ENCODE results near the gene PPIL1.
A peak's percentile ranks its signal among the peaks of the same experiment; 100 is the strongest.

Gene PPIL1

GRCh38 chr6:36888654-36889481 lies 14.3 kb upstream of the PPIL1 start:
- DNase-seq (ENCODE audit: low spot score) = peak; percentile 80

DNA sequence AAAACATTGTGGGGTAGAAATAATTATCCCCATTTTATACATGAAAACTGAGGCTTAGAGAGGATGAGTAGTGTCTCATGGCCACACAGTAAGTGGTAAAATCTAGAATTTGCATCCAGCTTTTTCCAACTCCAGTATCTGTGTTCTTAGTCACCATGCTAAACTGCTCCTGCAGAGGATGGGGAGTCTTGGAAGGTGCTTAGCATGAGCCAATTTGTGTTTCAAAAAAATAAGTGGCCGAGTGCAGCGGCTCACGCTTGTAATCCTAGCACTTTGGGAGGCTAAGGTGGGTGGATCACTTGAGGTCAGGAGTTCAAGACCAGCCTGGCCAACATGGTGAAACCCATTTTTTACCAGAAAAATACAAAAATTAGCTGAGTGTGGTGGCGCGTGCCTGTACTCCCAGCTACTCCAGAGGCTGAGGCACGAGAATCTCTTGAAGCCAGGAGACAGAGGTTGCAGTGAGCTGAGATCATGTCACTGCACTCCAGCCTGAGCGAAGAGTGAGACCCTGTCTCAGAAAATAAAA lies 13.6 kb upstream of the PPIL1 start:
- no peak for DNase-seq (ENCODE audit: low spot score)

DNA sequence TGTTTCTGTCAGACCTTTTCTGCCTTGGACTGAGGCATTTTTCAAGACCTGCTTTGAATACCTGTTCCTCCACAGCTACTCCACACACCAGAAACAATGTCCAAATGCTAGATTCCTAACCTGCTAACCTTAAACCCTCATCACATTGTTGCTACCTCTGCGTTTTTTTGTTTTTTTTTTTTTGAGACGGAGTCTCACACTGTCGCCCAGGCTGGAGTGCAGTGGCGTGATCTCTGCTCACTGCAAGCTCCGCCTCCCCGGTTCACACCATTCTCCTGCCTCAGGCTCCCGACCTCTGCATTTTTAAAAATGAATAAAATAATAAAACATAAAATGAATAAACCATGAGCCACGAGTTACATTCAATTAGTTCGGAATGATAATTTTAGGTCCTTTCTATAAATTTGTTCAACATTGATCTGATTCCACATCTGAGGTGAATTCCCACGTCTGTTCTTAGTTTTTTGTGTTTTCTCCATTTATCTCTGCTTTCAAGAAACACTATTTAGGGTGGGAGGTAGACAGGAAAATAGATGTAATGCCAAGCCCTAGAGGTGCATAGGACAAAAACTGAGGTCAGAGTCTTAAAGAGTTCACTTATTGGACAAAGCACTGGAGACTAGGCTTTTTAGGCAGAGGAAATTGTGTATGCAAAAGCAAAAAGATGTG lies 12.5 kb upstream of the PPIL1 start:
- DNase-seq (ENCODE audit: low spot score) = no peak

DNA sequence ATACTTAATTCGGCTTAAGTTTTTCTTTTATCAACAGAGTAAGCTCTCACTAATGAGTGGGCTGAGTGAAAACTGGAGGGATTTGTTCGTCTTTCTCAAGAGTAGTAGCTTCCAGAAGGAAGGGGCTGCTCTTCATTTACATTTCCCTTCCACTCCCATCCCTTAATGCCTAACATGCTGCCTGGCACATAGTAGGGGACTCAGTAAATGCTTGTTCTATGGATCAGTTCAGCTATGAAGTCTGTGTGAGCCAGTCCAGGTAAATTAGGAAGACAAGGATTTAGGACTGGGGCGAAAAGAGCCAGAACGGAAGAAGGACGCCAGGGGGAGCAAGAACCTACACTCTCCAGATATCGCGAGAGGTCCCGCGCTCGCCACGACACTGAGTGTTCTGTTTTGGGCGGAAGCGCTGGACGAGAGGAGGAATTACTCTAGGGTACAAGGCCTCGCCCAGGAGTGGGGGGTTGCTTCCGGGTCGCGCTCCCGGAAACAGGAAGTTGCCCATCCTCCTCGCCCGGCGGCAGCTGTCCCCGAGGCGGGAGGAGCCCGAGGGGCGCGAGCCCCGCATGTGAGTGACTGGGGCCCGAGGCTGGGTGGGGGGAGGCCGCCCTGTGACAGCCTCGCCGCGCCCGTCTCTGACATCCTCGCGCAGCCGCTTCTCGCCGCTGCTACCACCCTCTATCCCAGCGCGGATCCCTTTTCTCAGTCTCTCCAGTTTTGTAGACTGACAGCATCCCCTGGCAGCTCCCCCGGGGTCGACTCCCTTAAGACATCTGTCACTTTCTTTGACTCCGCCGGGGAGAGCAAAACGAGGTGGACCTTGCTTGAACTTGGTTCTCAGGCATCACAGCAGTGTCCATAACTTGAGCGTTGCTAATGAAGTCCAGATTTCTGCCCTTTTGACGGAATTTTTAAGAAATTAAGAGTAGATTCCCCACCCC lies 11.1 kb upstream of the PPIL1 start, which contains the start of gene C6orf89:
Gene C6orf89 (plus strand): TSS at position 492 of the 941 bp plus-strand sequence. CDS start 13,493 bp downstream, outside the sequence.
- peak; percentile 98 for DNase-seq (ENCODE audit: low spot score)

GRCh38 chr6:36884610-36885009 lies 10.0 kb upstream of the PPIL1 start:
- no peak for DNase-seq (ENCODE audit: low spot score)

- no peak for DNase-seq (ENCODE audit: low spot score)
Measured at GRCh38 chr6:36875250-36875633, 639 bp upstream of the PPIL1 start.

- peak; percentile 49 for DNase-seq (ENCODE audit: low spot score)
Measured at GRCh38 chr6:36873612-36874442, 776 bp downstream of the PPIL1 start.

- DNase-seq (ENCODE audit: low spot score) = no peak
Measured at GRCh38 chr6:36873115-36873514, 1.5 kb downstream of the PPIL1 start.

- DNase-seq (ENCODE audit: low spot score) = no peak
Measured at GRCh38 chr6:36871686-36872085, 2.9 kb downstream of the PPIL1 start.

GRCh38 chr6:36867471-36868224 lies 7.0 kb downstream of the PPIL1 start:
- no peak for DNase-seq (ENCODE audit: low spot score)

DNA sequence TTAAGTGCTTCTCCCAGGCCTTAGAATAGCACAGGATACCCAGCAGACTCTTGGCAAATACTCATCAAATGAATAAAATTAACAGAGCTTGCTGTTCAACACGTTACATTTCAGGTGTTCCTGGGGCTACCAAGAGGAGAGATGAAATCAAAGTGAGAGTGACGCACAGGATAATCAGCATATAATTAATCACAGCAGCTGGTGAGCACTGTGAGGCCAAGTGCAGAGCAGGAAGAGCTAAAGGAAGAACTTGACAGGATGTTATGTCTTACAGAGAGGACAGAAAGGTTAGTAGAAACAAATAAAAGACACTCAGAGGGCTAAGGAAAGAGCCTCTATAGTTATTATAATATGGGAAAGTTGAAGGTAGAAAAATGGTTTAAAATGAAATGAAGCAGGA lies 8.8 kb downstream of the PPIL1 start:
- DNase-seq (ENCODE audit: low spot score) = no peak

GRCh38 chr6:36863670-36864540 lies 10.7 kb downstream of the PPIL1 start:
- DNase-seq (ENCODE audit: low spot score) = no peak

DNA sequence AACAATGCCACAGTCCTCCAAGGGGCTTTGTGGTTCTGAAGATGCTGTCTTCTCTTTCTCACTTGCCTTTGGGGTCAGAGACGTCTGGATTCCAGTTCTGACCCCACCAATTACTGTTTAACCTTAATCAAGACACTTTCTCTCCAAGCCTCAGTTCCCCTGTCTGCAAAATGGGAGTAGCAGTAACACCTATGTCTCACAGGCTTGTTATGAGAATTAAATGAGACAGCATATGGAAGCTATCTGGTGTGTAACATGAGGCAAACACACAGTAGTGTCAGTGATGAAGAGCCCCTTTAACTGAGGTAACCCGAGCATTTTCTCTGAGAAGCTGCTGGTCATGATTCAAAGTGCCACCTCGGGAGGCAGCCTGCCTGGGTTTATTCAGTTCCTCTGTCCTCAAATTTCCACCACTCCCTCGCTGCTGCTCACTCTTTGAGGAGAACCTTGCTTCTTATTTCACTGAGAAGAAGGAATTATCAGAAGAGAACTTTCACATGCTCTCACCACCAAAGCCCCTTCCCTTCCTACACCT lies 11.7 kb downstream of the PPIL1 start:
- peak; percentile 31 for DNase-seq (ENCODE audit: low spot score)

- DNase-seq (ENCODE audit: low spot score) = peak; percentile 83
Measured at GRCh38 chr6:36862164-36862847, 12.3 kb downstream of the PPIL1 start.

GRCh38 chr6:36860126-36860525 lies 14.5 kb downstream of the PPIL1 start:
- DNase-seq (ENCODE audit: low spot score) = no peak

DNA sequence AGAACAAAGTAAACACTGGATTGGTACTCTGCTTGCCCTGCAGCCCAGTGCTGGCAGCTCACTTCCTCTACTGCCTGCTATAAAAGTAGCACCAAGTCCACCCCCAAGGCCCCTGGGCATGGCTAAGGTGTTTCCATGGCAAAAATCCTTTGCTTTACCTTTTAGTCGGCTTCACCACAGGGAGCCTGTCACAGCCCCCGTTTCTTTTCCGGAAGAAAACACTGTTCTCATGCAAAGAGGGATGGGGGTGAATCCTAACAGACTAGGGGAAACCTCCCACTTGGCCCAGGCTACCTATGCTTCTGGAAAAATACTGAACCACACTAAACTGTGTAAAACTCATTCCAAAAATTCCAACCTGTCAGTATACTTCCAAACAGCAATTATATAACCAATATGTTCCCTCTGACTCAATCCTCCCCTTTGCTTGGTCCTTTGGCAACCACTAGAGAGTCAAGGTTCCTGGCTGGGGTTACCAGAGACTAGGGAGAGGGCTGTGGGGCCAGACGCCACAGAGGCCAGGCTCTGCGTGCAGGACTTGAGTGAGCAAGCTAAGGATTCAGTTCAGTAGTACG lies 16.1 kb downstream of the PPIL1 start:
- no peak for DNase-seq (ENCODE audit: low spot score)

DNA sequence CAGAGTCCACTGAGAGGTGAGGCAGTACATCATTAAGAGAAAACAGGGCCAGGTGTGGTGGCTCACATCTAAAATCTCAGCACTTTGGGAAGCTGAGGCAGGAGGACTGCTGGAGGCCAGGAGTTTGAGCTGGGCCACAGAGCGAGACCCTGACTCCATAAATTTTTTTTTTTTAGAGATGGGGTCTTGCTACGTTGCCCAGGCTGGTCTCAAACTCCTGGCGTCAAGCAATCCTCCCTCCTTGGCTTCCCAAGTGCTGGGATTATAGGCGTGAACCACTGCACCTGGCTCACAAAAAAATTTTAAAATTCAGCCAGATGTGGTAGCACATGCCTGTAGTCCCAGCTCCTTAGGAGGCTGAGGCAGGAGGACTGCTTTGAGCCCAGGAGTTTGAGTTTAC lies 17.3 kb downstream of the PPIL1 start:
- DNase-seq (ENCODE audit: low spot score) = no peak

DNA sequence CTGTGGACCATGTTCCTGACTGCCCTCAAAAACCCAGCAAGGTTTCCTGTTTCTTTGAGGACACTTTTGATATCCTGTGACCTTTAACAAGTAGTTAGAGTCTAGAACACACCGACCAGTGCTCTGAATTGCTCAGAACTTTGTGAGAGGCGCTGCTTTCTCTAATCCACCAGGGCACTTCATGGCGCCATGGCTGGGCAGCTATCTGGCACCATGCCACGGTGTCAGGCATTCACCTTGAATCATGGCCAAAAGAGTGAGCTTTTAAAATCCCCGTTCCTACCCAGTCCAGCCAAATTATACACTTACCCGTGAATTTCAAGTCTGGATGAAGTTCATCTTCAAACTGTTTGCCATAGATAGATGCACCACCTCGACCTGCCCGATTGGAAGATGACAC lies 18.3 kb downstream of the PPIL1 start:
- peak; percentile 36 for DNase-seq (ENCODE audit: low spot score)

Data from hematopoietic multipotent progenitor cell treated with erythropoietin and hydrocortisone succinate and interleukin-3 and kit ligand, for 15 days (in vitro differentiated cells).